HK-2 (cell line): Measurements from ENCODE around the gene ALDH1A2.

Experiments used
- DNase-seq: peaks from one replicate; pipeline ENCODE4 v3.0.0-alpha.2; 2018; ENCODE audit not compliant: unreplicated experiment

ALDH1A2 gene

DNA sequence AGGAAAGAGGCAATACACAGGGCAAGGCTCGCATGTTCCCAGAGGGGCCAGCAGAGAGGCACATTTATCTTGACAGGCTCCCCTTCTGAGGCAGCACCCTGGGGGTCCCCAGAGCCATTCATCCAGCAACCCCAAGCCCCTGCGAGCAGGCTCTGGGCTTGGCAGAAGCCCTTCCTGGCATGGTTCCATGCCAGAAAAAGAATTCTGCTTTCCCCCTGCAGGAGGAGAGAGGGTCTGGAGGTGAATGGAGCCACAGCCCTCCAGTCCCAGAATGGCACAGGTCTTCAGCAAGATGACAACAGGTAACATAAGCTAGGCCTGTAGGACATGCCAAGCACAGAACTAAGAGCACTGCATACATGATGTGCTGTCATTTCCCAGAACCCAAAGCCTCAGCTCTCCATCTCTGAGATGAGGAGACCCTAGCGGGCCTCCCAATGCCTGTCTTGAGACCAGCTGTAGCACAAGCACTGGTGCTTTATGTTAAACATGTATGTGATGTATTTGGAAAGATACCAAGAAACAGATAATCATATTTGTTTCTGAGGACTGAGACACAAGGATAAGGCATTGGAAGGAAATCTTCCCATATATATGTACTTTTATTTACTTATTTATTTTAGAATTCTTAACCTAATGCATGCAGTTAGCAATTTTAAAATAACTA is 121.6 kb downstream of the ALDH1A2 start:
- DNase-seq = no peak

DNA sequence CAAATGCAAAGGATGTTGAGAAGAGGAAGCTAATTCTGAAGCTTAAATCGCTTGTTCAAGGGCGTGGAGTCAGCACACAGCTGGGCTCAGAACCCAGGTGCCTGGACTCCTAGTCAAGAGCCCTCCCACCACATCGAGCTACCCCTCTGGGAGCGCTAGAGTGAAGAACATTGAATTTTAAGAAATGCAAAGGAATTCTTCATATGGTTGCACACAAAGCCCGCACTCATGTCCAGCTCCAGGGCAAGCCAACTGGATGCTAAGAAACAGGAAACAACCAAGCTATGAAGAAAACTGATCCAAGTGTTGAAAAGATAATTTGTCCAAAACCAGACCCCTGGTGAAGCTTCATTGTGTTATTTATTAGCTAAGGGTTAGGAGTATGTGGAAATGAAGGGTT is 122.3 kb downstream of the ALDH1A2 start:
- DNase-seq = no peak

DNA sequence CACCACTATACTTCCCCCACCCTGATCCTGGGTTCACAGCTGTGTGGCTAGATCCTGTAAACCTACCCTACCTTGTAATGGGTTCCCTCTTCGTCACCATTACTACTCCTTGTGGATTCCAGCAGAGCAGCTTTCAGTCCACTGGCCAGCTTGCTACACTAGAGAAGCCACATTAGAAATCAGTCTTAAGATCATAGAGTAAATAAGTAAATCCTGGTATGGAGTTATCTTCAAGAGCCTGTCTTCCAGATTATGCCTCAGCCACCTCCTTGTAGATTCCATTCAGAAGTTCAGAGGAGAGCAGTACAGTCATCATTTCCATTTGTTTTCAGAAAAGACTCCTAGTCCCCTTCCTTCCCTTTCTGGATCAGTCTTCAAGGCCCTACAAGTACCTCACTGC is 123.7 kb downstream of the ALDH1A2 start:
- no peak for DNase-seq

DNA sequence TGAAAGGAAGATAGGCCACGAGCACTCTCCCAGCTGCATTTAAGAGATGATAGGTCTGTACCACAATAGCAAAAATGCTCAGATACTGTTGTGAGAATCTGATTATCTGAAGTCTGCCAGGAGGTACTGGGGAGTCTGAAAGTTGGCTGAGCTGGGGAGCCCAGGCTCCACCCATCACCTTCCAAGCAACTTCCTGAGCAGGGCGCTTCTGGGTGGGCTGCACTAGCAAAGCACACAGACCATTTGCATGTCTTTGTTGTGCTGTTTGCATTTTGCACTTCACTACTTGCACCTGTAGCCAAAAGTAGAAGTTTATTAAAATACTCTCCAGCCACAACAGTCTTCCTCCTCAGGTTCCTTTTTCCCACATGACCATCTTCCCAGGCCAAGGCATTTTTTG is 133.2 kb downstream of the ALDH1A2 start:
- DNase-seq = no peak

DNA sequence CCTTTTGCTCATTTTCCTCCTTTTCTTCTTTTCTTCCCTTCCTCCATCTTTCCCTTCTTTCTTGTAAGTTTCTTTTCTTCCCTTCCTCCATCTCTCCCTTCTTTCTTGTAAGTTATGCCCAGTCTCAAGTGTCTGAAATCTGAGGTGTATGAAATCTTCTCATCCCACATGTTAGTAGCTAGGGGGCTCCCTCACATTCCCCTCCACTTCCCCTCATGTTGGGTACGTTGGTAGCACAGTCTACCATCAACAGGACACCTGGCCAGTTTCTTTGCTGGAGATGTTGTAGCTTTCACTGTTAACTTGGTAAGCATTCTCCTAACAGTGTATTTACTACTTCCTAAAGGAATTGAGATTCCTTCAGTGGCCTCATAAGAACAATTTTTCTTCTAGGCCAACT is 133.9 kb downstream of the ALDH1A2 start:
- no peak for DNase-seq

DNA sequence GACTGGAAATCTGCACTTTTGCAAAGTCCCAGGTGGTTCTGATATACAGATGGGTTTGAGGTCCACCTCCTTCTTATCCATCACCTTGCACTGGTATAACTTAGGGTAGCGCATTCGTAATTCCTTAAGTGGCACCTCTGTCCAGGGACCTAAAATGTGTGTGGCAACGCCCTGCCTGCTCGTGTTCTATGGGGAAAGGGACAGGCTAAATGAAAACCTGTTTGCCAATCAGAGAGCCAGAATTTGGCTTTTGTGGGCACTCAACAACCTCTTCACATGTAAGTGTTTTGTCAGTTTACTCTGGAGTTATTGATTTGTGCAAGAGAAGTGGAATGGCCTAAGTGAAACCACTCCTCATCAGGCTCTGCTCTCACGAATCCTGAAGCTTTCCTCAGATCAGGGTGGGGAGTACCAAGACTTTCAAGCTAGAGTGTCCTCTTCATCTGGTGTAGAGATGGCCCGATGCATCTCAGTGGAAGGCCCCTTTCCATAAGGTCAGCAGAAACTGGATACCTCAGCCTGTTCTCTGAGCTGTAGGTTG is 138.3 kb downstream of the ALDH1A2 start:
- DNase-seq = no peak

DNA sequence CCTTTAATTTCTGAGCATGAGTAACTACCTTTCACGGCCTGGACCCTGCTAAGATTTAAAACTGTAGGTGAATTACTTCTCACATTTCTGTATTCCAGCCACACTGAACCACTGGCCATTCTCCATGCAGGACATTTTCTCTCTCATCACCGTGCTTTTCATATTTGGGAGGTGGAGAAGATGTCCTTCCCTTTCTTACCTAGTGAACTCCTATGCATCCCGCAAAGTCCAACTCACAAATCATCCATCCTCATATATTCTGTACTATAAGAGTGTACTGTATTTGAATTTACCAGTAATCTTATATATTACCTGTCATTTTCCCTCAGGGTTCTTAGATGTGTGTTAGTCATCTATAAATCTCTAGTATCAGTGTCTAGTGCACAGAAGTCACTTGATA is 139.9 kb downstream of the ALDH1A2 start:
- DNase-seq = no peak

DNA sequence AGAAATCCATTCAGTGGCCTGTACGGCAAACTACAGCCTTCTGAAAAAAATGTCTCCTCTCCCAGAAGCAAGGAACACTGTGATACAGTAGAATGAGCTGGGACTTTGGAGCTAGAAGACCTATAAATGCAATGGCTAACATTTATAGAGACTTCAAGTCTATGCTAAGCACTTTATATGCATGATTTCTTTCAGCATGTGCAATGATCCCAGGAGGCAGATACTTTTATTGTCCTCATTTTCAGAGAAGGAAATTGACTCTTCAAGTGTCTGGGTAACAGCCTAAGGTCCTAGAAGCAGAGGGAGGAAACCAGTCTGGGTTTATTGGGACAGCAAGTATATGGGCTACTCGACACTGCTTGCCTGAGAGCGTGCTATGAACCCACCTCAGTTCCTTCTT is 140.9 kb downstream of the ALDH1A2 start:
- DNase-seq = no peak

DNA sequence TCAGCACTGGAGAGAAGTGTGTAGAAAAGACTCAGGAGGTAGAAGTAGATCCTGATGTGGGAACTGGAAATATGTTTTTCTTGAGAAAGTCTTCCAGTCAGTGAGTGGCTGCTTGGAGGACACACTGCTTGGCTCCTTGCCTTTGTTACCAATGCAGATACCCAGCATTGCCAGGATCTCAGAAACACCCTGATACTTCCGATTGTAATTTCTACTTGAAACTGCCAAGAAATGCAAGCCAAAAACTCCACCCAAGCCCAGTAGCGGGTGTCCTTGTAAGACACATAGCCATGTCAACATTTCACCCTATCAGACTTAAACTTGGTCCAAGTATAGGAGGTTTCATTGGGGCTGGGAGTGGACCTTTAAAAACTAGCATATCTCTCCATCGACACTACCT is 141.8 kb downstream of the ALDH1A2 start:
- no peak for DNase-seq

DNA sequence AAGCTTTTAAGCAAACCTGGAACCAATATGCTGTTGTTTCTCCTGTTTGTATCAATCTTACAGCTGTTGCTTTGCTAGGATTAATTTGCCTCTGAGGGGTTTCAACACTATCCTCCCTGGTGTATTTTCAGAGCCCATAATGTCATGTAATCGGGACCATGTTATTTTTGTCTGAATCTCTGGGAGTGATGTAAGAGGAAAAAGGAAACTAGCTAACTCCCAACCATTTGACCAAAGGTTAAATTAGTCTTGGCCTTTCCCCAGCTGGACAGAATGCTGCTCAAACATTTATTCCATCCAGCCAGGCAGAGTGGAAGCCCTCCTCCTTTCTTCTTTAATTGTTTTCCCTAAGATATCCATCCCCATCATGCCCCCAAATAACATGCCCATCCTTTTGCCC is 142.2 kb downstream of the ALDH1A2 start:
- no peak for DNase-seq

DNA sequence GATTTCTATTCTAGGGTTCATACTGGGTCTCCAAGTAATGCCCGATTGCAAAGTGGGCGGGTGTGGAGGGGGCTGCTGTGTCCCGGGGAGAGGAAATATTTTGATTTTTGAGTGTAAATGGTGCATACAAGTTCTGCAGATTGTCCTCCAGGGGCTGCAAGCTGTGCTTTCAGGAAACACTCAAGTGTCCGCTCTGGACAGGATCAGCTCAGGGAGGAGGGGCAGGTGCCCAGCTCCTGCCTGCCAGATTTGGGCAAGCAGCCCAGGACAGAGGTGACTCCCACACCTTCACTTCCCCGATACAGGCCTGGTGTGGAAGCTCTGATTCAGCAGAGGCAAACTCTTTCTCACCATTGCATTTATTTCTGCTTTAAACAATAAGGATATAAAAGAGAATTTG is 142.7 kb downstream of the ALDH1A2 start:
- no peak for DNase-seq

DNA sequence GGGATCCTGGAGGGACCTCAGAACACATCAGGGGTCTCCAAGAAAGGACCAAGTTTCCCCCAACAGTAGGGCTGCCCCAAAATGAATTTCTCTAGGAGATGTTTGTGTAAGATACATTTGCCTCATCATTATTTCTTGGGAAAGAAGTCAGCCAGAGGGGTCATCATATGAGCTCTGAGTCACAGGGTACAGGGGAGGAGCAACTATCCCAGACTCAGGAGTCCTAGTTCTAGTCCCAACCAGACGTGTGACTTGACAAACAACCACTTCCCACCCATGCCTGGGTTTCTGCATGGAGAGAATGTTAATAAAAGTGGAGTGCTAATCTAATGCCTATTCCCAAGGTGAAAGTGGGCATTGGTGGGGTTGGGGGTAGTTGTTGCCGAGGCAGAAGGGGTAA is 144.1 kb downstream of the ALDH1A2 start:
- no peak for DNase-seq

DNA sequence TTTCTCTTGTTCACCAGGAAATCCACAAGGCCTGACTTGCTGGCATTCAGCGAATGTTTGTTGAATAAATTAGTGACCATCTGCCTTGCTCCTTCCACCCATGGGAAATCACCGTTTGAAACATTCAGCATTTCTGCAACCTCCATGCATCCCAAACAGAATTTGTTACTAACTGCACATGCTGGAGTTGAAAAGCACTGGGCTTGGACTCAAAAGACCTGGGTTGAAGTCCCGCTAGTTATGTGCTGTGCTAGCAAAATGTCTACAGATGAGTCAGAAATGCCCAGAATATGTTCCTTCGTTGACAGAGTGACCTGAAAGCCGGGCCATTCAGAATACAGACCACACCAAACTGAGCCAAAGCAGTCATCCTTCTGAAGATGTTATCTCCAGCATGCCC is 144.6 kb downstream of the ALDH1A2 start:
- no peak for DNase-seq

DNA sequence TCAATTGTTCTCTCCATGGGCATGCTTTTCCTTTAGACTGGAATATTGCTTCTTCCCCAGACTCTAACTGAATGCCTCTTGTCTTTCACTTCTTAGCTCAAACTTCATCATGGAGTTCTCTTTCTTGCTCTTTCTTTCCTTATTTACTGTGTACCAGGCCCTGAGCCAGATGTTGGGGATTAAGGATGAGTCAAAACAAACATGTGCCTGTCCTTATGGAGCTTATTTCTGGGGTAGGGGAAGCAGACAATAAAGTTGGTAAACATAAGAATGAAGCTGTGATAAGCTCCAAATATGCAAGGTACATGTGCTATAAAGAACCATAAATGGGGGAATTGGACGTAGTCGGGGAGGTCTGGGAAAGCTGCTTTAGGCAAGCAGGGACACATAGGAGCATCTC is 145.8 kb downstream of the ALDH1A2 start:
- DNase-seq = no peak

DNA sequence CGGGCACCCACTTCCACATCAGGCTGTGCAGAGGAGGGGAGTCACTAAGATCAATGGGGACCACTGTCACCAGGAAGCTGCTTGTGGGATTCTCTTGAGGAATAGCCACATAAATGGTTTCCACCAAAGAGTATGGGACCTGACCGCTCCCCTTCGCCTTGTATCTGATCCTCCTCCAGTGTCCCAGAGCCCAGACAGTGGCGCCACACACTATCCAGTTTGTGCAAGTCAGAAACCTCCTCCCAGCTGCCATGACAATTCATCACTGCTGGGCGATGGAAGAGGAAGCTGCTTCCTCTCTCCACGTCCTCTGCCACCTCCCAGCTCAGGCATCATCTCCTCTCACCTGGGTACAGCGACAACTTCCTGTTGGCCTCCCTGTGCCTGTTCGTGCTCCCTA is 147.5 kb downstream of the ALDH1A2 start:
- no peak for DNase-seq

DNA sequence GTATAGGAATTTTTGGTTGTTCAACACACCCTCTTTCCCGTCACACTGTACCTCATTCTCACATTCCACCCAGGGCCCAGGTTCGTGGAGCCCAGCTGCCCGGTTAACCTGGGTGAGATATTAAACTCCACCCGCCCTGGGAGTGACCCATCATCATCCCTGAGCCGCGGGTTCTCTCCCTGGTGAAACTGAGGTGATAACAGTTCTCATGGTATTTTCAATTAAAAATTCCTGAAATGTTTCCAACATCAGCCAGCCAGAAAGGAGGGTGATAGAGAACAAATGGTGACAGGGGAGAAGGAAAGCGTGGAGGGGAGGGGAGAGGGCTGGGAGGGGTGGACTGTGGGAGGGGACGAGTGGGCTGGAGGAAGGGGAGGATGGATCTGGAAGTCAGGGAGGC is 148.8 kb downstream of the ALDH1A2 start:
- DNase-seq = no peak

DNA sequence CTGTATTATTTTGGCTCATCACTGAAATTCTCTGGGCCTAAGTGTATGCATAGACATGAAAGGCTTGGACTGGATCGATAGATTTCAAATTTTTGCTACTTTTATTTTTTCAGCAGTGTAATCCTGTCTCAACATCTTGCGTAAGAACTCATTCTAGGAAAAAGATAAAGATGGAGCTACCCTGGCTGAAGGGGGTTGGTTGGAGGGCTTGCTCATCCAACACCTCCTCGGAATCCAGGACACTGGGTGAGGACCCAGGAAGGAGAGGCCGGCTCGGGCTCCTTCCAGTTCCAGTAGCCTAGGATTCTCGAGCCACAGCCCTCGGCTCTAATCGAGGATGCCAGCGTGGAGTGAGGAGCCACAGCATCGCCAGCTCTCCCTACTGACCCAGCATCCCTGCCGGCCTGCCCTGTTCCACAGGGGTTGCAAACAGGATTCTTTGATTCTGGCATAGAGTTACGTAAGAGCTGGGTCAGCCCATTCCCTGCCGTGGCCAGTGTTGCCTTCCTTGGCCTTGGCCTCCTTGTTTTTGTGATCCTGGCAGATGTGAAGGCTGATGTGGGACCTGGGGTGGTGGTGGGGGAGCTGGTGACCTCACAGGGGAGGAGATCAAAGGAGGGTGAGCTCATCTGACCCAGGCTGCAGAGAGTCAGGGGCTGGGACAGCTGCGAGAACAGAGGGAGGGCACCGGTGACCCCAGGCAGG is 149.5 kb downstream of the ALDH1A2 start:
- DNase-seq = no peak

DNA sequence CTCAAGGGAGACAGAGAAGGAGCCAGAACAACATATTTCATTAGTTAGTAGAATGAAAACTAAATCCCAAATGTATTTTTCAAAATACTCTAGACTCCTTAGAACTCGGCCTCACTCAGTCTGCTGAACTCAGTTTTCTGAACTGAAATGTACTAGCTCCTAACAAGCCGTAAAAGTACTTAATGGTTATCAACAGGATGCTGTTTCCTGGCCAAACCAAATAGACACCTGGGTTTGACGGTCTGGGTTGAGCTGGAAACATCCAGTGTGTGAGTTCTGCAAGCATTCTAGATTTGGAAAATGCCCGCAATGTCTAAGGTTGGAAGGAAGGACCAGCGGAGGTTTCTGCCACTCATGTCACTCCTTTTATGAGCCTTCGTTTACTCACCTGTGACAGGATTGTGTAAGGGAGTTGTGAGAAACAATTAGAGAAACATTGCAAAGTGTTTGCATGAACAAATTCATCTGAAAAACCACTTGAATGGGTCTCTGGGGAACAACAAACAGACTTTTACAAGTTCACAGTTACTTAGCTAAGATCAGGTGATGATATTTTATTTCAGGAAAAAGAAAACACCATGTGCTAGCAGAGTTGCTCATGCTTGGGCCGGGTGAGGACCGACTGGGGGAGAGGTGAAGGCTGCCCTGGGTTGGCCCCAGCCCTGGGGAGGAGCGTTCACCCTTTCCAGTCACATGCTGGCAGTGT is 151.0 kb downstream of the ALDH1A2 start:
- no peak for DNase-seq

DNA sequence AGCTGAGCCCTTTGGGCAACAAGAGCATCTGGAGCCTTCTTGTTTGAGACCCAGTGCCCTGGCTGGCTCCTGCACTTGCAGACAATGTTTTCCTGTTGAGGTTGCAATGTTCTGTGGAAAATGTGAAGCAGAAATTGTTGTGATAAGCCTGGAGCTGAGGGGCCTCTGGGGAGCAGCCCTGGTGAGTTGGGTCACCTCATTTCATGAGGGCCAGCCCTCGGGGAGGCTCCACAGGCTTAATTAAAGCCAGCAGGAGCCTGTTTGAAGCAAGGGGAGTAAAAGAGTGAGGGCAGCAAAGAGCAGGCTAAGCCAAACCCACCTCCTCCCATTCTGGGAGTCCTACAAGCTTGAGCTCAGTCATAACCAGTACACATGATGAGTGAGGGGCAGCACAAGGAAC is 154.3 kb downstream of the ALDH1A2 start:
- DNase-seq = no peak

DNA sequence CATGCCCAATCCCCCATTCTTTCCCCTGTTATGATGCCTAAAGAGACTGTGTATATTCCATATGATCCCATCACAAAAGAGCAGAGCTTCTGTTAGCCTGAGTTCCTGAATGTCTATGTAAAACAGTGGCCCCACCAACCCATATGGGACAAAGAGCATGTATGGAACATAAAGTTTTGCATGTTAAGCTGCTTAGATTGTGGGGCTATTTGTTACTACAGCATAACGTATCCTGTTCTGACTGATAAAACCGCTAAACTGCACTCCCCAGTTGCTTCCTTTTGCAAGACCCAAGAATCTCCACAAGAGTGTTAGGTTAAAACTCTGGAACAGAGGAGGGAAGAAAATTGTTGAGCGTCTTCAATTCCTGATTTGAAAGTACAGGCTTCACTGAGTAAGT is 154.8 kb downstream of the ALDH1A2 start:
- DNase-seq = no peak

DNA sequence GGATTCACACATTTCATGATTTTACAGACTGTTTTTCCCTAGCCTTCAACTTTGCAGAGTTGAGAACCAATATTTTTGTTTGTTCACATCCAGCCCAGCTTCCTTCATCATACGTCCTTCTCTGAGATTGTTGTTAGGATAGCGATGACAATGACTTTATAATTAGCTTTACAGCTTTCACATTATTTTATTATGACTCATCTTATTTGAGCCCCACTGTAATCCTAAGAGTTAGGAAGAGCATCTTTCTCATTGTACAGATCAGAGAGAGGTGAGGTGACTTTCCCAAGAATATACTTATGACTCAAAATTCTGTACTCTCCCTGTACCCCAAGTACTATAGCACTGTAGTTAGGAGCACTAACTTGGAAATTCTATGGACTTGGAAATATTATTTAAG is 156.1 kb downstream of the ALDH1A2 start:
- no peak for DNase-seq

DNA sequence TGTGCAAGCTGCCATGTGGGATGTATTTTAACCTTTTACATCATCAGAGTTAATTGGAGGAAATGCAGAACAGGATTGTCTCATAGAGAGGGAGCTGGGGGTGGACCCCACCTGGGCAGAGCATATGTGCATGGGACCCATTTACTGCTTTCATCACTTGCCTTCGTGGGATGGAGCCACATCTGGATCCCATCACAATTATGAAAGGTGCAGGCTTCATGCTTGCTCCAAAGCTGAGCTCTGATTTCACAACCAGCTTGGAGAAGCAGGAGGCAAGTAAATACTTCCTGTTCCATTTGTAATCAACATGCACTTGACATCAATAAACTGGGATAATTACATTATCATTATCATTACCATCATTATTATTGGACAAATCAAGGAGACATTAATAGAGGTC is 161.9 kb downstream of the ALDH1A2 start:
- DNase-seq = no peak
